GM21447 (cell line): Measurements from ENCODE around the gene CPM.
"Not testable (repeated sequence)": the region's sequence is repeated elsewhere in the genome, so short reads cannot be mapped to it uniquely, and the experiment has no call there.

Experiments used
- ATAC-seq: cut with Tn5 transposase; IDR thresholded peaks from one replicate; pipeline ENCODE4 v1.9.1; 2021; ENCODE audit not compliant: unreplicated experiment

CPM gene

GRCh38 chr12:68880660-68881325 is 52.2 kb downstream of the CPM start:
- no peak for ATAC-seq

DNA sequence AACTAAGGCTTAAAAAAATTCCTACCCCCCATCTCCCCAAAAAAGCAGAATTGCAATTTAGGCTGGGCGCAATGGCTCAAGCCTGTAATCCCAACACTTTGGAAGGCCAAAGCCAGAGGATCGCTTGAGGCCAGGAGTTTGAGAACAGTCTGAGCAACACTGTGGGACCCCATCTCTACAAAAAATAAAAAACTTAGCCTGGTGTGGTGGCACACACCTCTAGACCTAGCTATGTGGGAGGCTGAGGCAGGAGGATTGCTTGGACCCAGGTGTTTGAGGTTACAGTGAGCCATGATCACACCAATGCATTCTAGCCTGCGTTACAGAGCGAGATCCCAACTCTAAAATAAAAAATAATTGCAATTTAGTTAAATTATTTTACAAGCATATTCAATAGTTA is 54.1 kb downstream of the CPM start:
- no peak for ATAC-seq

GRCh38 chr12:68878283-68878682 is 54.7 kb downstream of the CPM start:
- ATAC-seq = no peak

- no peak for ATAC-seq
Measured at GRCh38 chr12:68877583-68877982, 55.4 kb downstream of the CPM start.

DNA sequence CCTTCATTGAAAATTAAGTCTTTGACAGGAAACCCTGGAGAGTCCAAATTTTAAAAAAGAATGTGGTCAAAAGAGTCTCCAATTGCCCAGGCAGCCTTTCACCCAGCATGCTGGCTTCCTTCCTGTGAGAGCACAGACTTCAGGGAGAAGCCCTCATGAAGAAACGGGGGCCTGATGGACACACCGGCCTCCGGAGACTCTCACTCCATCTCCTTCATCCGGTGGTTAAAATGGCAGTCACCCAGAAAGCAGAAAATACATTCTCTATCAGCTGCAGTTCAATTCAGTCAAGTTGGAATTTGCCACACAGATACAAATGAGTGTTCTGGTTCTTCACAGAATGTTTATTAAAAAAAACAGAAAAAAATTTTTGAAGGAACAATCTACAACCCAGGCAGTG is 56.5 kb downstream of the CPM start:
- ATAC-seq = no peak

GRCh38 chr12:68873316-68873715 is 59.7 kb downstream of the CPM start:
- ATAC-seq = no peak

DNA sequence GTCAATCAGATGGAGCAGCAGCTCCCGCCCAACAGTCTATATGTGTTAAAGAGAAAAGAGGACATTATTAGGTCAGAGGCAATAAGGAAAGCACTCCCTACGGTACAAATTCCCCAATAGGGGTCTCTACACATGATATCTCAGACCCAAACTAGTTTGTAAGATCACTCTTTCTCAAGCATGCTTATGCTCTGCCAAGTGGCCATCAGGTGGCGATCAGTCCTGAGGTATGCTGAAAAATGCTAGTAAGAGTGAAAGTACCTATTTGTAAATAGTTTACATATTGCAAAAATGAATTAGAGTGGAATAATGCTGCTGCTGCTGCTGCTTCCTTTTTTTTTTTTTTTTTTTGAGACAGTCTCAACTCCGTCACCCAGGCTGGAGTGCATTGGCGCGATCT is 61.0 kb downstream of the CPM start:
- ATAC-seq = peak; percentile 67

DNA sequence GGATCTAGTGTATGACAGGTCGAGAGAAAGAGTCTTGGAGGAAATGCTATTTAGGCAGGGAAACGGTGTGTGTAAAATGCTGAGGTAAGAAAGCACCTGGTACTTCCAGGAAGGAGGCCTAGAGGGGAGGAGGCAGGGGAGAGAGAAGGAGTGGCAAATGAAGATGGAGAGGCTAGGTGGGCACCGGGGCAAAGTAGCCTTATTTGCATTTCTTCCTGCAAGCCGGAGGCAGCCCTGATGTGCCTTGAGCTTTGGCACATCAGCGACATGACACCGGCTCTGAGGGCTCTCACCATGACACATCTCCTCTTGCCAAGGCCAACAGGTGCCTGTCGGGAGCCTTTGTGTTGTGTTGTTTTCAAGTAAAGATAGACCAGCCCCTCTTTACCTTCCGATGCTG is 61.6 kb downstream of the CPM start:
- ATAC-seq = no peak

GRCh38 chr12:68870443-68870842 is 62.5 kb downstream of the CPM start:
- ATAC-seq = no peak

- ATAC-seq = no peak
Measured at GRCh38 chr12:68870011-68870410, 63.0 kb downstream of the CPM start.

DNA sequence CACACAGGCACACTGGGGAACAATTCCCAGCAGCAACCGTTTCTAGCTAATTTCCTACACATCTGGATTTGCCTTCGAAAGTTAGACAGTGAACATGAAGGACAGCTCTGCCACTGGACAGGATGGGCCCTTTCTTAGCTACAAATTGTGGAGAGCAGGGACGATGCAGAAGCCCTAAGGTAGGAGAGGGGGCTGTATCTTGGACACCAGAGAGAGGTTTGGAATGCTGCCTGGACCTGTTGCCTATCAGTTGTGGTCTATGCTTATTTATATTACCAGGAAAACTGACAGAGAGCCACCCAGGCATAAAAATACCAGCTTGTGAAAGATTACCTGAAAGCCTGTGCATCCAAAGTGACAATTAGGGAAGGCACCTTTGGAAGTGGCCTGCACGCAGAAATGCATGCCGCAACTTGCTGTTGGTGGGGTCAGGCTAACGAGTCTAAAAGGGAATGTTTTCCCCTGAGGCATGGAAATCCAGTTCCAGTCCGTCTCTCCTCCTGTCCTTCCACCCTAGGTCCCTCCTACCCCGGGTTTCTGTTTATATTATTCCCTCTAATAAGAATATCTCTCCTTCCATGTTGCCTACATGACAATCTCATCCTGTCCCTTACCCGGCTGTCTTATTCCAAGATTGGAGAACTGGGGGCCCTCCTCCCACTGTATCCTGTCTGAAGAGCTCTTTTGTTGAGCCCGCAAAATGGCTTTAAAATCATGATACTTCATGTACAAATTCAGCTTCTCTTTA is 64.8 kb downstream of the CPM start:
- ATAC-seq = no peak

DNA sequence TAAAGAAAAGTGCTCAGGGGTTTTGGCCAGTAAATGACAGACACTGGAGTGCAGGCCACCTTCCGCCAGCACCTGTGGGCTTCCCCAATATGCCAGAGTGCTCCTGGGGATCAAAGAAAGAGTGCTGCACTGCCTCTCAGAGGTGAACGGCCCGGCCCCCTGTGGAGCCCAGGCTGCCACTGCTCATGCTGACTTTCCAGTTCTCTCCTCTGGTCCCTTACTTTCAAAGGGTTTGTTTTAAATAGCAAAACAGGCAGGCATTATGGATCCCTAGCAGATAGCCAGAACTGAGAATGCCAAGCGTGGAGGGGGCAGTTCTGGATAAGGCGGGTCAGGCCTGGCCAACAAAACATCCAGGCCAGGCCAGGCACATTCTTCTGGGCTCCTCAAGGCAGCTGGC is 65.4 kb downstream of the CPM start:
- no peak for ATAC-seq

DNA sequence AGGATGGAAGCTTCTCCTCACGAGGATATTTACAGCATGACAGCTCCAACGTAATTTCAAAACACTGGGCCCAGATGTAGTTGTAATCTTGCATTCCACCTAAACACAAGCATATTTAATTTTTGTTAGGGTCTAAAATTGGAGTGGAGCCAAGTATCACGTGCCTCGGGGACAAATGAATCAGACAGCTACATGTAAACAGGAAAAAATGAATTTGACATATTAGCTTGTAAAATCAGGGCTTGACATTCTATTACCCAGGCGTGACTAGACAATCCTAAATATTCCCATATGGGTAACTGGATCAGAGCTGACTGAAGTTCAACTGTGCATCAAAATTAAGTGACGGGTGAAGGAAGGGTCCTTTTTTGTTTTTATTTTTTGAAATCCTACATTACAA is 66.0 kb downstream of the CPM start:
- no peak for ATAC-seq

- ATAC-seq = no peak
Measured at GRCh38 chr12:68865399-68866164, 67.4 kb downstream of the CPM start.

GRCh38 chr12:68864604-68865003 is 68.4 kb downstream of the CPM start:
- ATAC-seq = no peak

- not testable (repeated sequence) for ATAC-seq
Measured at GRCh38 chr12:68863886-68864454, 69.0 kb downstream of the CPM start.

GRCh38 chr12:68863109-68863770 is 69.7 kb downstream of the CPM start:
- no peak for ATAC-seq

DNA sequence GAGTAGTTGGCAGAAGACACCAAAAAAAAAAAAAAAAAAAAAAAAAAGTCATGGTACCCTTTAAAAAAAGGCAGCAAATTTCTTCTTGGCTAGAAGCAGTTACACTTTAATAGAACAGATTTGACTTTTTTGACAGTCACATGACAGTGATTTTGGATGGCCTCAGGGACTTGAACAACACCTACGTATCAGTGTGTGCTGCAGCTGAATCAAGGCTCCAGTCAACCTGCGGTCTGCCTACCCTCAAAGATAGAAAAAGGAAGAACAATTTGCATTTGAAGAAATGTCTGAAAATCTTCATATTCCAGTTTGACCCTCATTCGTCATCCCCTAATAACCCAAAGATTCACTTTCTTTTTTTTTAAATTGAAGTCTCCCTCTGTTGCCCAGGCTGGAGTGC is 71.1 kb downstream of the CPM start:
- ATAC-seq = no peak

DNA sequence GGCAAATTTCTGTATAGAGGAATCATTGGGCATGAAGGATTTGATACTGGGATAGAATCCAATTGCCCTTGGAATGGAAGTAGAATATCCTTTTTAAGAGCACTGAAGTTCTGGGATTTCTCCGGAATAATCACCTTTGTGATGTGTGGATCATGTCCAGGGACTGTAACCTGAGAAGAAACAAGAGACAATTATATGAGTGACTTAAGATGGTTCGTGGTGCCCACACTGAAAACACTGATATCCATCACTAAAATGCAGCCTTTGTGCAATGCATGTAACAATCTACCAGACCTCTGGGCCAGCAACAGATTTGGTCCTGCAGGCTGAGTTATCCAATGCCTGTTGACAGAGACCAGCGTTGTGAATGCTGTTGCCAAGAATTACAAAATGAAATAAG is 76.5 kb downstream of the CPM start:
- no peak for ATAC-seq

- ATAC-seq = no peak
Measured at GRCh38 chr12:68855771-68856170, 77.2 kb downstream of the CPM start.

DNA sequence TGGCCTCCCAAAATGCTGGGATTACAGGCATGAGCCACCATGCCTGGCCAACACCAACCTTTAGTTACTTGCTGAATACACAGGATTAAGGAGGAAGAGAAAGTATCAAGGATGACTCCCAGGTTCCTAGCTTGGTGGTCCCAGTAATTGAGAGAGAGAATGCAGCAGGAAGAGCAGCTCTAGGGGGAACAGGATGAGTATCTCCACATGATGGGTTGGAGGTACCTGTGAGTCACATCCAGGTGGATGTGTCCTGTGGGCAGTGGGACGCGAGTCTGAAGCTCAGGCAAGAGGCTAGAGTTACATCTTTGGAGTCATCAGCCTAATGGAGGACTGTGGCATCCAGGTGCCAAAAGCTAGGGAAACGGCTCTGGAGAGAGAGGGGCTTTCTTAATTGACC is 77.9 kb downstream of the CPM start:
- ATAC-seq = no peak
